DOHH2 (cell line): ENCODE measurements around the gene PLB1.

Source experiments
- CTCF ChIP-seq: fragments of 200-600 bp; sonication (generic); IDR thresholded peaks from one replicate; pipeline ENCODE4 v1.5.1; 2014; ENCODE audit warnings: antibody characterized with exemption, mild to moderate bottlenecking, low read depth, low read length; ENCODE audit not compliant: poor library complexity, severe bottlenecking
- EZH2phosphoT487 ChIP-seq: fragments of 200-600 bp; sonication (generic); IDR thresholded peaks from 2 replicates; pipeline ENCODE4 v1.6.1; 2017; ENCODE audit warnings: borderline replicate concordance, mild to moderate bottlenecking, antibody characterized with exemption, low read length, moderate library complexity, mixed read lengths

GRCh38 chr2:28626891-28627421 lies 131.1 kb downstream of the PLB1 start:
- TF ChIP-seq CTCF (no peak), EZH2phosphoT487 (no peak)
